HEK293T (cell line): ENCODE measurements around the gene TXNL1.

Source experiments
- CTCF ChIA-PET: fragments of 350-600 bp; formaldehyde crosslinking; extraction: SDS; loops from one replicate; lab custom pipeline; 2021; ENCODE audit warnings: antibody characterized with exemption, inconsistent platforms; lab: Yijun Ruan, JAX
- POLR2A ChIA-PET: fragments of 350-600 bp; formaldehyde crosslinking; extraction: SDS; loops from one replicate; lab custom pipeline; 2020; ENCODE audit warnings: antibody characterized with exemption, inconsistent platforms; lab: Yijun Ruan, JAX
- DNase-seq: peaks from one replicate; pipeline ENCODE4 v3.0.0; 2012; ENCODE audit warnings: mixed read lengths; ENCODE audit errors: extremely low spot score
- ARNT ChIP-seq: fragments of 450-650 bp; IDR thresholded peaks from 2 replicates; pipeline ENCODE4 v1.6.1; 2017; ENCODE audit warnings: mild to moderate bottlenecking
- BHLHE40 ChIP-seq: fragments of 450-650 bp; IDR thresholded peaks from 2 replicates; pipeline ENCODE4 v1.6.1; 2016; ENCODE audit warnings: mild to moderate bottlenecking, moderate library complexity, borderline replicate concordance
- CTBP1 ChIP-seq: fragments of 450-650 bp; IDR thresholded peaks from 2 replicates; pipeline ENCODE4 v1.6.1; 2016; ENCODE audit warnings: borderline replicate concordance
- ELF4 ChIP-seq: fragments of 450-650 bp; IDR thresholded peaks from 2 replicates; pipeline ENCODE4 v1.6.1; 2017; ENCODE audit warnings: antibody characterized with exemption
- FOXA1 ChIP-seq: fragments of 450-650 bp; IDR thresholded peaks from 2 replicates; pipeline ENCODE4 v1.6.1; 2016; ENCODE audit warnings: mild to moderate bottlenecking
- FOXK2 ChIP-seq: fragments of 450-650 bp; IDR thresholded peaks from 2 replicates; pipeline ENCODE4 v1.6.1; 2016; ENCODE audit warnings: mild to moderate bottlenecking
- FOXM1 ChIP-seq: fragments of 450-650 bp; IDR thresholded peaks from 2 replicates; pipeline ENCODE4 v1.6.1; 2017; ENCODE audit warnings: mild to moderate bottlenecking, borderline replicate concordance
- HDGF ChIP-seq: fragments of 450-650 bp; IDR thresholded peaks from 2 replicates; pipeline ENCODE4 v1.6.1; 2017; ENCODE audit warnings: antibody characterized with exemption, borderline replicate concordance
- L3MBTL2 ChIP-seq: fragments of 450-650 bp; conservative IDR thresholded peaks from 2 replicates; pipeline ENCODE4 v1.6.1; 2016; ENCODE audit warnings: mild to moderate bottlenecking
- LEF1 ChIP-seq: fragments of 450-650 bp; IDR thresholded peaks from 2 replicates; pipeline ENCODE4 v1.6.1; 2017; ENCODE audit warnings: mild to moderate bottlenecking, borderline replicate concordance
- NFRKB ChIP-seq: fragments of 450-650 bp; IDR thresholded peaks from 2 replicates; pipeline ENCODE4 v1.6.1; 2016; ENCODE audit warnings: mild to moderate bottlenecking, moderate library complexity
- PKNOX1 ChIP-seq: fragments of 450-650 bp; IDR thresholded peaks from 2 replicates; pipeline ENCODE4 v1.6.1; 2016
- SP1 ChIP-seq: fragments of 450-650 bp; IDR thresholded peaks from 2 replicates; pipeline ENCODE4 v1.6.1; 2017
- SUZ12 ChIP-seq: fragments of 450-650 bp; IDR thresholded peaks from 2 replicates; pipeline ENCODE4 v1.6.1; 2016; ENCODE audit warnings: mild to moderate bottlenecking
- TARDBP ChIP-seq: fragments of 450-650 bp; IDR thresholded peaks from 2 replicates; pipeline ENCODE4 v1.6.1; 2016
- ZNF384 ChIP-seq: fragments of 450-650 bp; IDR thresholded peaks from 2 replicates; pipeline ENCODE4 v1.6.1; 2016

TXNL1 gene

GRCh38 chr18:56615738-56616520, 22.5 kb downstream of the TXNL1 start:
- DNase-seq = no peak
- ChIA-PET CTCF (no interaction called here), POLR2A (no interaction called here)
- TF ChIP-seq SP1 (no peak), FOXM1 (no peak), BHLHE40 (no peak), ELF4 (no peak), NFRKB (no peak), SUZ12 (no peak), FOXK2 (no peak), LEF1 (no peak), CTBP1 (no peak), ARNT (no peak), FOXA1 (no peak), TARDBP (no peak), PKNOX1 (no peak), HDGF (no peak), ZNF384 (no peak), L3MBTL2 (no peak)

- POLR2A ChIA-PET = no interaction called here
- CTCF ChIA-PET = no interaction called here
- TF ChIP-seq SP1 (no peak), LEF1 (no peak), BHLHE40 (no peak), PKNOX1 (no peak), ZNF384 (no peak), CTBP1 (no peak), FOXA1 (no peak), ELF4 (no peak), SUZ12 (no peak), ARNT (no peak), FOXM1 (no peak), NFRKB (no peak)
- no peak for DNase-seq
Observed at GRCh38 chr18:56606618-56607017, 31.8 kb downstream of the TXNL1 start.

GRCh38 chr18:56598422-56598821, 40.0 kb downstream of the TXNL1 start:
- DNase-seq = no peak
- ChIA-PET CTCF (interaction anchor here (0.6 kb wide), 1 partner anchor 23 kb away, joined by 4 read pairs; no protein-coding TSS in a partner anchor), POLR2A (no interaction called here)
- no peak for TF ChIP-seq FOXM1
- no peak for TF ChIP-seq PKNOX1

GRCh38 chr18:56593906-56594305, 44.5 kb downstream of the TXNL1 start:
- ChIA-PET CTCF (no interaction called here), POLR2A (no interaction called here)
- TF ChIP-seq ELF4 = no peak
- no peak for TF ChIP-seq BHLHE40
- TF ChIP-seq LEF1 = no peak
- no peak for TF ChIP-seq FOXM1
- no peak for TF ChIP-seq SUZ12
- no peak for TF ChIP-seq HDGF
- TF ChIP-seq FOXA1 = no peak
- TF ChIP-seq NFRKB = no peak
- TF ChIP-seq TARDBP = no peak
- TF ChIP-seq FOXK2 = no peak
- no peak for DNase-seq

- ChIA-PET CTCF (no interaction called here), POLR2A (no interaction called here)
- DNase-seq = no peak
- TF ChIP-seq ZNF384 (no peak), L3MBTL2 (no peak), TARDBP (no peak), CTBP1 (no peak), SP1 (no peak), NFRKB (no peak), LEF1 (no peak), ELF4 (no peak), FOXA1 (no peak), FOXK2 (no peak), ARNT (no peak), HDGF (no peak), BHLHE40 (no peak), FOXM1 (no peak), PKNOX1 (no peak), SUZ12 (no peak)
Observed at GRCh38 chr18:56580026-56580425, 58.4 kb downstream of the TXNL1 start.

- CTCF ChIA-PET = no interaction called here
- TF ChIP-seq SUZ12 = no peak
- TF ChIP-seq FOXA1 = no peak
- TF ChIP-seq CTBP1 = no peak
- TF ChIP-seq HDGF = no peak
- no peak for DNase-seq
- POLR2A ChIA-PET = no interaction called here
Observed at GRCh38 chr18:56579451-56579850, 58.9 kb downstream of the TXNL1 start.
